Colonic mucosa (tissue), 4 donors: ENCODE results near the gene PDILT. TPM values are rescaled to one million over a fixed set of nuclear protein-coding genes. Genes with fewer than 3 reads are reported as not detected.

Experiments
- DNase-seq: peaks from one replicate; pipeline ENCODE4 v3.0.0-alpha.2; 2020
- H3K27ac ChIP-seq: fragments of 200-600 bp; one replicate; pipeline ENCODE4 v1.8.0; 2021
- H3K27me3 ChIP-seq: fragments of 200-600 bp; one replicate; pipeline ENCODE4 v1.8.0; 2021
- H3K36me3 ChIP-seq: fragments of 200-600 bp; one replicate; pipeline ENCODE4 v1.8.0; 2021
- H3K4me1 ChIP-seq: fragments of 200-600 bp; one replicate; pipeline ENCODE4 v1.8.0; 2021; ENCODE audit warnings: mild to moderate bottlenecking
- H3K4me3 ChIP-seq: fragments of 200-600 bp; one replicate; pipeline ENCODE4 v1.8.0; 2021
- H3K9ac ChIP-seq, 2 donors: one replicate each; pipeline ENCODE4 v1.7.0; 2013; ENCODE audit warnings: control low read depth in 2 of 2, low read depth in 2 of 2, low read length in 2 of 2
- H3K9me3 ChIP-seq: fragments of 200-600 bp; one replicate; pipeline ENCODE4 v1.8.0; 2021
- intact Hi-C: fragments of 100-400 bp; cut with DNase I; formaldehyde crosslinking; loops from one replicate; pipeline ENCODE4 v1.14.1; 2022
- total RNA-seq, 2 donors: library from RNA; stranded (reverse); fragmentation: NEBNext Ultra II Directional in 1 of 2; extraction: Animal tissue kit (Norgen Biotek cat#: 25700) in 1 of 2; gene quantifications; one replicate each; pipeline ENCODE4 v1.2.1, GENCODE V29; 2021
- TF ChIP-seq, protein P1 (sequence below): fragments of 200-600 bp; IDR thresholded peaks from one replicate; pipeline ENCODE4 v1.8.0; 2022; ENCODE audit warnings: antibody characterized with exemption, mild to moderate bottlenecking
- donor health status: healthy.
- donor health status: DM: no; HTN: no; CAD: no.
- donor health status: DM: no; HTN: no; CAD: no.

The PDILT gene
- total RNA-seq, 2 donors from 2014 or later, result not detected

DNA sequence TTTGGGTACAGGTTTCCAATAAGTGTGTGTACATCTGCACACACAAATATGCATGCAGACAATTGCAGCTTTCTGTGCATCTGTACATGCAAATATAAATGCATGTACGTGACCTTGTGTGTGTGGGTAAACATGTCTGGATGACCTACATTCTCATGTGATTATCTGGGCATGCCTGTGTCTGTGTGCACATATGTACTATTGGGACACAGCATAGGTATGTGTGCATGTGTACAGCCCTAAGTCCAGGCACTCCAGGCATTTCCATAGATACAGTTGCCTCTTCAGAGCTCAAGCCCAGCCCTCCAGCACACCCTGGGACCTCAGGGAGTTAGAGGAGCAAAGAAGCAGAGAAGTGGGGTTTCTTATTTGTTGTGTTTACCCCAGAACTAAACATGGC, 70.1 kb downstream of the PDILT start:
- DNase-seq, result no peak
- TF ChIP-seq, protein P1, sequence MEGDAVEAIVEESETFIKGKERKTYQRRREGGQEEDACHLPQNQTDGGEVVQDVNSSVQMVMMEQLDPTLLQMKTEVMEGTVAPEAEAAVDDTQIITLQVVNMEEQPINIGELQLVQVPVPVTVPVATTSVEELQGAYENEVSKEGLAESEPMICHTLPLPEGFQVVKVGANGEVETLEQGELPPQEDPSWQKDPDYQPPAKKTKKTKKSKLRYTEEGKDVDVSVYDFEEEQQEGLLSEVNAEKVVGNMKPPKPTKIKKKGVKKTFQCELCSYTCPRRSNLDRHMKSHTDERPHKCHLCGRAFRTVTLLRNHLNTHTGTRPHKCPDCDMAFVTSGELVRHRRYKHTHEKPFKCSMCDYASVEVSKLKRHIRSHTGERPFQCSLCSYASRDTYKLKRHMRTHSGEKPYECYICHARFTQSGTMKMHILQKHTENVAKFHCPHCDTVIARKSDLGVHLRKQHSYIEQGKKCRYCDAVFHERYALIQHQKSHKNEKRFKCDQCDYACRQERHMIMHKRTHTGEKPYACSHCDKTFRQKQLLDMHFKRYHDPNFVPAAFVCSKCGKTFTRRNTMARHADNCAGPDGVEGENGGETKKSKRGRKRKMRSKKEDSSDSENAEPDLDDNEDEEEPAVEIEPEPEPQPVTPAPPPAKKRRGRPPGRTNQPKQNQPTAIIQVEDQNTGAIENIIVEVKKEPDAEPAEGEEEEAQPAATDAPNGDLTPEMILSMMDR, result no peak
- Histone ChIP-seq H3K27me3 (no peaks in the 10 kb centered on the region), H3K9me3 (no peaks in the 10 kb centered on the region), H3K4me1 (no peaks in the 10 kb centered on the region), H3K9ac (no peak overlapping the region), H3K36me3 (no peaks in the 10 kb centered on the region), H3K4me3 (no peak overlapping the region), H3K27ac (no peak overlapping the region)
- intact Hi-C loops, result no loop called here

DNA sequence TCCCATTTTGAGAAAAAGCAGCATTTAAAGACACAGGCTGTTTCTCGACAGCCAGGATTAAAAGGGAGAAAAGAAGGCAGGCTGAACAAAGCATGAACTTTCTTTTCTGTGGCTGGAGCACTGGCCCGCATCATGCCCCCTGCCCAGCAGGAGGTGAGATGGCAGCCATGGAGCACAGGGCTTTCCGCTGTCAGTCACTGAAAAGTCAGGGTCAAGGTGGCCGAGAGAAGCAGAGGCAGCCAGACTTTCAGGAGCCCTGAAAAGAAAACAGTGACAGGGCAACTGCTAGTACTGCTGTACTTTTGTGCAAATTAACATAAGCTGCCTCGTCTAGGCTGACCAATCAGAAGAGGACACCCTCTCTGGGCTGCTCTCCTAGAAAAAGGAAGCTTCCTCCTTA, 71.4 kb downstream of the PDILT start:
- intact Hi-C loops, result no loop called here
- no peak overlapping the region for H3K27ac ChIP-seq
- DNase-seq, result no peak
- no peaks in the 10 kb centered on the region for H3K36me3 ChIP-seq
- H3K27me3 ChIP-seq, result no peaks in the 10 kb centered on the region
- H3K9me3 ChIP-seq, result no peaks in the 10 kb centered on the region
- H3K4me3 ChIP-seq, result no peak overlapping the region
- no peak overlapping the region for H3K9ac ChIP-seq
- TF ChIP-seq, protein P1, result no peak
- H3K4me1 ChIP-seq, result no peaks in the 10 kb centered on the region

DNA sequence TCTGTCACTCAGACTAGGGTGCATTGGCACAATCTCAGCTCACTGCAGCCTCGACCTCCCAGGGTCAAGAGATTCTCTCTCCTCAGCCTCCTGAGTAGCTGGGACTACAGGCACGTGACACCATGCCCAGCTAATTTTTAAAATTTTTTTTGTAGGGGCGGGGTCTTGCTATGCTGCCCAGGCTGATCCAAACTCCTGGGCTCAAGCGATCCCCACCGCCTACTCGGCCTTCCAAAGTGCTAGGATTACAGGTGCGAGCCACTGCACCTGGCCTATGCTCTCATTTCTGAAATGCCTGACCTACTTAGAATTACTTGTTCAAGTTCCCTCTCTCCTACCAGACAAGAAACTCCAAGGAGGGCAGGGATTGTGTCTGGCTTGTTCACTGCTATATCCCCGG, 72.1 kb downstream of the PDILT start:
- TF ChIP-seq, protein P1, result no peak
- H3K27ac ChIP-seq, result no peak overlapping the region
- DNase-seq, result no peak
- H3K4me3 ChIP-seq, result no peak overlapping the region
- no peak overlapping the region for H3K9ac ChIP-seq
- H3K27me3 ChIP-seq, result no peaks in the 10 kb centered on the region
- no peaks in the 10 kb centered on the region for H3K4me1 ChIP-seq
- intact Hi-C loops, result no loop called here
- no peaks in the 10 kb centered on the region for H3K36me3 ChIP-seq
- no peaks in the 10 kb centered on the region for H3K9me3 ChIP-seq

DNA sequence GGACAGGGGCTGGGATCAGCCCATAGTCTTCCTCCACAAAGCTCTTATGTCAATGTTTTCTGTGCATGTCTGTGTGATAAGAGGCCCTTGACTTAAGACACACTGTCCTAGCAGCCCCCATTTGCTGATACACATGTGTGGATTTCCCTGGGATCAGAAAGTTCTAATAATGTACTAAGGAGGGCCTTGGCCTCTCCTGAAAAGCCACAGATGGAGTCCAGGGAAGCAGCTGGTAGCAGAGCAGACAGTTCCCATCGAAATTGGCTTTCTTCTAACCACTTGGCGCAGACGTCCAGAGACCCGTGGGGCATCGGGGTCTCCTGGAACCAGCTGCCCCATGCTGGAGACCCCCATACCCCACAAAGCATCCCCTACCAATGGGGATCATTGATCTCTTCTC, 72.9 kb downstream of the PDILT start:
- Histone ChIP-seq H3K36me3 (no peaks in the 10 kb centered on the region), H3K27me3 (no peaks in the 10 kb centered on the region), H3K4me3 (no peak overlapping the region), H3K9me3 (no peaks in the 10 kb centered on the region), H3K4me1 (no peaks in the 10 kb centered on the region), H3K9ac (no peak overlapping the region), H3K27ac (no peak overlapping the region)
- TF ChIP-seq, protein P1, result no peak
- no peak for DNase-seq
- intact Hi-C loops, result no loop called here

DNA sequence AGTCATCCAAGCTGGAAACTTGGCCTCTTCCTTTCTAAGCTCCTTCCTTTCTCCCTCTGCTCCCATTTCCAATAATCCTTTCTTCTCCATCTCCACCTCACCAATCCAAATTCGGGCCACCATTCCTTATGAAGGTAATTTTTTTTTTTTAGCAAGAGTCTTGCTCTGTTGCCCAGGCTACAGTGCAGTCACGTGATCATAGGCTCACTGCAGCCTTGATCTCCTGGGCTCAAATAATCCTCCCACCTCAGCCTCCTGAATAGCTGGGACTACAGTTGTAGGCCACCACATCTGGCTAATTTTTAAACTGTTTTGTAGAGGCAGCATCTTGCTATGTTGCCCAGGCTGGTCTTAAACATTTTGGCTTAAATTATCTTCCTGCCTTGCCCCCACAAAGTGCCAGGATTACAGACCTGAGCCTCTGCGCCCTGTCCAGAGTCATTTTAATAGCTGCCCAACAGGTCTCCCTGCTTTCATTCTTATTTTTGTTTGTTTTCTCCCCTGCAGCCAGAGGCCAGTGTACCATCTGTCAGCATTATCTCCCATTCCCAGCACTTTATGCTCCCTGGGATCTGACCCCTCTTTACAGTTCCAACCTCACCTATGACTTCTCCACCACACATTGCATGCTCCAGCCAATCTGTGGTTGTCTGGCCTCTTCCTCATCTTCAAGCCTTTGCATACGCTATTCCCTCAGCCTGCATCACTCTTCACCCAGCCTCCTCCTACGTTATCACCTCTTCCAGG, 75.0 kb downstream of the PDILT start:
- no peak overlapping the region for H3K4me3 ChIP-seq
- TF ChIP-seq, protein P1, result no peak
- intact Hi-C loops, result no loop called here
- H3K27me3 ChIP-seq, result no peaks in the 10 kb centered on the region
- no peak overlapping the region for H3K27ac ChIP-seq
- H3K4me1 ChIP-seq, result no peaks in the 10 kb centered on the region
- no peaks in the 10 kb centered on the region for H3K9me3 ChIP-seq
- DNase-seq, result no peak
- H3K9ac ChIP-seq, result no peak overlapping the region
- H3K36me3 ChIP-seq, result no peaks in the 10 kb centered on the region
